Aorta (tissue), 5 donors: ENCODE results near the gene ZBTB6. TPM values are rescaled to one million over a fixed set of nuclear protein-coding genes. Genes with fewer than 3 reads are reported as not detected.
"Not testable (repeated sequence)": the region's sequence is repeated elsewhere in the genome, so short reads cannot be mapped to it uniquely, and the experiment has no call there.

ENCODE experiments used
- ATAC-seq: fragments of 200-7000 bp; cut with Tn5 transposase; one replicate; pipeline ENCODE4 v1.9.1; 2022; ENCODE audit warnings: moderate library complexity; ENCODE audit not compliant: low FRiP score
- DNase-seq, 2 donors: peaks; one replicate each; pipeline ENCODE4 v3.0.0-alpha.2; 2020
- H3K27ac ChIP-seq, 2 donors: one replicate each; pipeline ENCODE4 v1.5.1; 2013; ENCODE audit warnings: low read length in 2 of 2, mild to moderate bottlenecking in 2 of 2, moderate library complexity in 2 of 2, control low read depth in 1 of 2, inconsistent platforms in 1 of 2, low read depth in 1 of 2
- H3K27me3 ChIP-seq, 2 donors: one replicate each; pipeline ENCODE4 v1.6.1; 2013; ENCODE audit warnings: control low read depth in 1 of 2, low read length in 1 of 2, mild to moderate bottlenecking in 1 of 2, moderate library complexity in 1 of 2; ENCODE audit not compliant: insufficient read depth in 2 of 2, control insufficient read depth in 1 of 2
- H3K36me3 ChIP-seq, 2 donors: one replicate each; pipeline ENCODE4 v1.6.1; 2013; ENCODE audit warnings: control low read depth in 1 of 2, low read length in 1 of 2, mild to moderate bottlenecking in 1 of 2; ENCODE audit not compliant: insufficient read depth in 2 of 2, control insufficient read depth in 1 of 2
- H3K4me1 ChIP-seq, 2 donors: one replicate each; pipeline ENCODE4 v1.6.1; 2013; ENCODE audit warnings: low read length in 2 of 2, control low read depth in 1 of 2, mild to moderate bottlenecking in 1 of 2, moderate library complexity in 1 of 2; ENCODE audit not compliant: insufficient read depth in 2 of 2, control insufficient read depth in 1 of 2
- H3K4me3 ChIP-seq, 2 donors: one replicate each; pipeline ENCODE4 v1.5.1; 2013; ENCODE audit warnings: low read length in 2 of 2, control low read depth in 1 of 2, mild to moderate bottlenecking in 1 of 2
- H3K9me3 ChIP-seq: one replicate; pipeline ENCODE4 v1.6.1; 2013; ENCODE audit warnings: mild to moderate bottlenecking, low read length; ENCODE audit not compliant: control insufficient read depth
- WGBS, 2 donors: extraction: QIAGEN DNeasy Blood & Tissue Kit; methylation state at CpG; one replicate each; pipeline ENCODE4 v1.1.7; 2013; 5-methylcytosine and 5-hydroxymethylcytosine counted together
- intact Hi-C, 2 donors: fragments of 100-400 bp; cut with DNase I; formaldehyde crosslinking; loops; one replicate each; pipeline versions ENCODE4 v1.14.2 to v1.15.0; 2022
- polyA plus RNA-seq, 2 donors: library from polyadenylated mRNA; stranded (reverse); fragments of 200-250 nt; gene quantifications; one replicate each; pipeline ENCODE4 v1.2.3, GENCODE V29; 2013
- total RNA-seq, 2 donors: library from RNA; stranded (reverse); fragmentation: NEBNext Ultra II Directional; extraction: Animal tissue kit (Norgen Biotek cat#: 25700); gene quantifications; one replicate each; pipeline ENCODE4 v1.2.1, GENCODE V29; 2021
- donor health status: healthy with polysubstance abuse.
- donor health status: Bipolar disorder and iron deficiency.
- donor health status: DM: no; HTN: no; CAD: no.
- donor health status: DM: no; HTN: no; CAD: no.
- donor health status: DM: yes; HTN: yes; CAD: no.

ZBTB6 gene
- total and polyA plus RNA-seq, 4 donors, result 4.1 to 9.0 (median 6.6) TPM

DNA sequence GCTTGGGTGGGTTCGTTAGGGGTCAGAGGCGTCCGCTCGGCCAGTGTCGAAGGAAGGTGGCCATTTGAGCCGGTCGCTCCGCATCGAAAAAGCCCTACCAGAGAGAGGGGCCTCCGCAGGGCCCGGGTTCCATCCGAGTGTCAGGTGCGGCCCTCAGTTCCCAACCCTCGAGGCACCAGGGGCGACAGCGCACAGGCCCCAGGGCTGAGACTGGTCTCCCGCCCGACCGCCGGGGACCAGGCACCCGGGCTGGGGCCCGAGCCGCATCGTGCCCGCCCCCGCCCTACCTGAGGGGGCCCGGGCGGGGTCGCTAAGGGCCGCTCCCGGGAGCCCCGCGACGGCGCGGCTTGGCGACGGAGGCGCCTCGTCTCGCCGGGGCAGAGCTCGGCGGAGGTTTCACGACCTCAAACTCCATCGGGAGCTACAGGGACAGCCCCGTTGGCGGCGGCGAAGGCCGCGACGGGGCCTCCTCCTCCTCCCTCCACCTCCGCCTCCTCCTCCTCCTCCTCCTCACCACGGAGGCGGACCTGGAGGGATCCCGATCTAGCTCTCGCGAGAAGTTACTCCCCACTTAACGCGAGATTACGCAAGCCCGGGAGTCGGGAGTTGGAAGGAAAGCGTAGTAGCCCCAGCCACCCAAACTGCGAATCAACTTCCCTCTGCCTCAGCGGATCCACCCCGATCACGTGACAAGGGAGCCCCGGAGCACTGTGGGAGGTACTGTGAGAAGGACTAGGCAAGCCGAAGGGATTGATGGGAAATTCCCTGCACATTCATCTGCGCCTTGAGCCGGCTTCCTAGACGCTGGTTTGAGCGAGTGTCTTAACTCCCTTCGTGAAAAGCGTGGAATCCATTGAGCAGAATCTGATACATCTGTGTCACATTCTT is 8.1 kb downstream of the ZBTB6 start, which contains the start of gene RC3H2:
Gene RC3H2 (minus strand): TSS at position 537 of the 888 bp plus-strand sequence. CDS start 7,850 bp downstream, outside the sequence.
- ATAC-seq (peak; percentile 100), DNase-seq (peak; percentile 99)
- intact Hi-C loops, result loop anchor here (5.0 kb wide), 2 partner anchors 37 to 87 kb away; partner anchors contain the start of gene RABGAP1 (in 1 of the 2)
- Histone ChIP-seq H3K4me1 (no peaks in the 10 kb centered on the region), H3K9me3 (no peaks in the 10 kb centered on the region), H3K27ac (peak within 1 kb of the TSS; percentile 64 to 83), H3K27me3 (no peaks in the 10 kb centered on the region), H3K36me3 (no peaks in the 10 kb centered on the region), H3K4me3 (peak within 1 kb of the TSS; percentile 87 to 90)
- 0 to 1% methylated on average over 71 to 77 of the region's 77 CpGs for WGBS, 2 donors

DNA sequence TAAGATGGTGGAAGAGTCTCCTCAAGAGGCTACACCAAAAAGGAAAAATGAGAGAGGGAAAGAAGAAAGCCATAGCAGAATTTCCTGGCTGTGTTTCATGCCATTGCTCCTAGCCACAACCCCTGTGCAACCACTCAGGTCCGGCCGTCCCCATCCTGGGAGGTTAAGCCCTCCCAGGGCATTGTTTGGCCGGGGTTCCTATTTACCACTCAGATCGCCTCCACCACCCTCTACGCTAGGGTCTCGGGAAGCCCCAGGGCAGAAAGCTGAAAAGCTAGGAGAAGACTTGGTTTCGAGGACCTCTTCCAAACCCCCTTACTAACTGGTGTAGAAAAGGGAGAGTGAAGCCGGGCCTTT is 8.7 kb downstream of the ZBTB6 start:
- Histone ChIP-seq H3K4me1 (no peaks in the 10 kb centered on the region), H3K9me3 (no peaks in the 10 kb centered on the region), H3K27ac (peak overlapping the region; percentile 64 to 83), H3K36me3 (no peaks in the 10 kb centered on the region), H3K27me3 (no peaks in the 10 kb centered on the region), H3K4me3 (peak overlapping the region; percentile 87 to 90)
- WGBS, 2 donors, result 1% methylated on average over 8 of the region's 8 CpGs
- ATAC-seq (peak; percentile 30), DNase-seq (peak in 1 of 2 donors; percentile 53)
- intact Hi-C loops, result no loop called here

- no peak for DNase-seq
- intact Hi-C loops, result no loop called here
- Histone ChIP-seq H3K27ac (no peak overlapping the region), H3K4me3 (no peak overlapping the region), H3K36me3 (no peaks in the 10 kb centered on the region), H3K9me3 (no peaks in the 10 kb centered on the region), H3K4me1 (no peaks in the 10 kb centered on the region), H3K27me3 (no peaks in the 10 kb centered on the region)
- WGBS, 2 donors, result 61 to 65% methylated on average over 2 of the region's 2 CpGs
- ATAC-seq, result no peak
Observed at GRCh38 chr9:122900791-122901190, 12.3 kb downstream of the ZBTB6 start.

- WGBS, 2 donors, result 94 to 99% methylated on average over 1 of the region's 1 CpG
- no peak overlapping the region for H3K4me3 ChIP-seq
- intact Hi-C loops, result no loop called here
- no peaks in the 10 kb centered on the region for H3K36me3 ChIP-seq
- ATAC-seq (no peak), DNase-seq (no peak)
- H3K27me3 ChIP-seq, result no peaks in the 10 kb centered on the region
- H3K27ac ChIP-seq, result no peak overlapping the region
- no peaks in the 10 kb centered on the region for H3K4me1 ChIP-seq
- no peaks in the 10 kb centered on the region for H3K9me3 ChIP-seq
Observed at GRCh38 chr9:122897969-122898368, 15.2 kb downstream of the ZBTB6 start.

GRCh38 chr9:122888480-122888879 is 24.6 kb downstream of the ZBTB6 start:
- no peaks in the 10 kb centered on the region for H3K27me3 ChIP-seq
- peaks cover 2 to 3% of the 10 kb centered on the region in 2 donors for H3K36me3 ChIP-seq
- H3K27ac ChIP-seq, result no peak overlapping the region
- intact Hi-C loops, result no loop called here
- DNase-seq (no peak), ATAC-seq (no peak)
- no peaks in the 10 kb centered on the region for H3K4me1 ChIP-seq
- no peaks in the 10 kb centered on the region for H3K9me3 ChIP-seq
- 51 to 74% methylated on average over 3 of the region's 3 CpGs for WGBS, 2 donors
- H3K4me3 ChIP-seq, result no peak overlapping the region

DNA sequence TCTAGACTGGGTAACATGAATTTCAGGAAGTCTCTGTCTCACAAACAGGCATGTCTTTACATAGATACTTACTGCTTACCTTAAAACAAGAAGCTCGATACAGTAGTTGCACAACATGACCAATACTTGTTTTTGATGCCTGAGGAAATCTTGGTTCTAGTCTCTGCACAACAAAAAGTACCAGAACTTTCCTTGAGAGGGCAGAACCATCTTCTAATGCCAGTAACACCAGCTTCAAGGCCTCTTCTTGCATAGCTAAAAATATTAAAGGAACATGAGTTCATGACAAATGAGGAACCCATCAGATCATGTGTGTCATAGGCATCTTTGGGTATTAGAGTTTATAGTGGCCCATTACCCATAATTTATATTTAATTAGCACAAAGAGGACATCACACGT is 30.0 kb downstream of the ZBTB6 start:
- no peaks in the 10 kb centered on the region for H3K9me3 ChIP-seq
- no peak for ATAC-seq
- H3K4me1 ChIP-seq, result no peaks in the 10 kb centered on the region
- DNase-seq, result no peak
- no peak overlapping the region for H3K27ac ChIP-seq
- 88 to 94% methylated on average over 2 of the region's 2 CpGs for WGBS, 2 donors
- no peak overlapping the region for H3K4me3 ChIP-seq
- intact Hi-C loops, result no loop called here
- no peaks in the 10 kb centered on the region for H3K27me3 ChIP-seq
- H3K36me3 ChIP-seq, result peaks cover 4 to 6% of the 10 kb centered on the region in 2 donors

GRCh38 chr9:122879443-122879842 is 33.7 kb downstream of the ZBTB6 start:
- H3K36me3 ChIP-seq, result peaks cover 4 to 8% of the 10 kb centered on the region in 2 donors
- intact Hi-C loops, result no loop called here
- WGBS, 2 donors, result 70 to 74% methylated on average over 2 of the region's 2 CpGs

GRCh38 chr9:122875523-122875922 is 37.6 kb downstream of the ZBTB6 start:
- H3K27me3 ChIP-seq, result no peaks in the 10 kb centered on the region
- H3K9me3 ChIP-seq, result no peaks in the 10 kb centered on the region
- 82 to 94% methylated on average over 1 of the region's 1 CpG for WGBS, 2 donors

More at GRCh38 chr9:122879443-122879842, 33.7 kb downstream of the ZBTB6 start:
- Histone ChIP-seq H3K4me3 (no peak overlapping the region), H3K4me1 (no peaks in the 10 kb centered on the region), H3K27ac (no peak overlapping the region), H3K9me3 (no peaks in the 10 kb centered on the region), H3K27me3 (no peaks in the 10 kb centered on the region)
- DNase-seq, result no peak
- ATAC-seq, result no peak

GRCh38 chr9:122867276-122867675 is 45.8 kb downstream of the ZBTB6 start:
- 86 to 97% methylated on average over 10 to 13 of the region's 27 CpGs for whole genome bisulfite sequencing, 2 donors
- not testable (repeated sequence) for H3K36me3 ChIP-seq, DNase-seq

More at GRCh38 chr9:122875523-122875922, 37.6 kb downstream of the ZBTB6 start:
- peaks cover 4 to 5% of the 10 kb centered on the region in 2 donors for H3K36me3 ChIP-seq
- intact Hi-C loops, result no loop called here
- ATAC-seq, result no peak
- no peaks in the 10 kb centered on the region for H3K4me1 ChIP-seq
- no peak overlapping the region for H3K27ac ChIP-seq
- H3K4me3 ChIP-seq, result no peak overlapping the region
- no peak for DNase-seq

More at GRCh38 chr9:122867276-122867675, 45.8 kb downstream of the ZBTB6 start:
- H3K4me1 ChIP-seq, ATAC-seq, H3K9me3 ChIP-seq, H3K27me3 ChIP-seq, H3K27ac ChIP-seq, H3K4me3 ChIP-seq, intact Hi-C loops: not testable (repeated sequence)
